NCI-H146 treated with DMSO at 0.1 percent for 48 hours (cell line): ENCODE data around the gene ENAH.
"Not testable (repeated sequence)": the region's sequence is repeated elsewhere in the genome, so short reads cannot be mapped to it uniquely, and the experiment has no call there.

ENCODE experiments used
- DNase-seq: peaks from one replicate; lab custom pipeline; 2025; ENCODE audit not compliant: unreplicated experiment; lab: John Stamatoyannopoulos, UW

The ENAH gene

DNA sequence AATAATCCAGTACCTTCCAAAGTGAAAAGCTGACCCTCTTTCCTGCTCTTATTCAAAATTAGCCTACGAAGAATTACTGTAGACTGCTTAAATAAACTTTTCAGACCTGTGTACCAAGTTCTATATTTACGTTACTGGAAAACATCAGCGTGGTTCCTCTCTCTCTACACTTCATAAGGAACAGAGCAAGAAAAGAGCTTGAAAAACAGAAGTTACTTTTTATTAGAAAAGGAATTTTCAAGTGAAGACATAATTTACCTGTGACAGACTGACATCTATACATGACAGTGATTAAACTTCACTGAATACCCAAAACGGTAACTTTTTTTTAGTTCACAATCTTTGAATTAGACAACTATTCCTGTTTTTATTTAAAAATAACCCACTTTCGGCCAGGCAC lies 2.7 kb downstream of the ENAH start:
- DNase-seq, result no peak

DNA sequence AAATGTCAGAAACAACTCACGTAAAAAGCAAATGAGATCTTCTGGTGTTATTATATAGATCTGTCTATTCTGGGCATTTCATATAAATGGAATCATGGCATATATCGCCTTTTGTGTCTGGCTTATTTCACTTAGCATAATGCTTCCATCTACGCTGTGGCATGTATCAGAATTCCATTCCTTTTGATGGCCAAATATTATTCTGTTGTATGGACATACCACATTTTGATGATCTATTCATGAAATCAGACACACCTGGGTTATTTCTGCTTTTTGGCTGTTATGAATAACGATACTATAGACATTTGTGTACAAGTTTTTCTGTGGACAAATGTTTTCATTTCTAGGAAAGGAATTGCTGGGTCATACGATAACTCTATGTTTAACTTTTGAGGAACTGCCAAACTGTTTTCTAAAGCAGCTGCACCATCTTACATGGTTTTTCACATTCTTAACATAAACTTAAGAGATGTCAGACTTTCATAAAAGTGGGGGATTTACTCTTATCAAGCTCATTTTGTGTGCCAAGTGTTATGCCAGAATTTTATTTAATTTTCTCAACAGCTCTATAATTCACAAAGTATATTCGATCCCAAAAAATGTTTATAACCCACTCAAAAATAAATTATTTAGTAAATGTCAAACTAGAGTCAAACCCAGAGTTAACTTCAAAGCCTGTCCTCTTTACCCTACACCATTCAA lies 7.6 kb downstream of the ENAH start:
- no peak for DNase-seq

- DNase-seq, result no peak
Observed at GRCh38 chr1:225644666-225645065, 8.3 kb downstream of the ENAH start.

DNA sequence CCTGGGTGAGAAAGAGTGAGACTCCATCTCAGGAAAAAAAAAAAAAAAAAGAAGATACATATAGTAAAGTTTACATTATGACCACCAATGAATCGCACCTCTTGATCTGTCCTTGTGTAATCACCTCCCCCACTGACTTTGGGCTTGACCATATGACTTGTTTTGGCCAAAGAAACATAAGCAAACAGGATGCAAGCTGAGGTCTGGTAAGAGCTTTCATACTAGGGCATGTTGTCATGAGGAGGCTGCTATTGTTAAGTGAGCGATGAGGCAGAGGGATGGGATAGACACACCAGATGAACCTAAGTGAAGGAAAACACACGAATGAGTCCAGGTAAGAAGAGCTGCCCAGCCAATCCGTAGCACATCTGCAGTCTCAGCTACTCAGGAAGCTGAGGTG lies 10.7 kb downstream of the ENAH start:
- no peak for DNase-seq

GRCh38 chr1:225638853-225639252 lies 14.1 kb downstream of the ENAH start:
- DNase-seq, result no peak

DNA sequence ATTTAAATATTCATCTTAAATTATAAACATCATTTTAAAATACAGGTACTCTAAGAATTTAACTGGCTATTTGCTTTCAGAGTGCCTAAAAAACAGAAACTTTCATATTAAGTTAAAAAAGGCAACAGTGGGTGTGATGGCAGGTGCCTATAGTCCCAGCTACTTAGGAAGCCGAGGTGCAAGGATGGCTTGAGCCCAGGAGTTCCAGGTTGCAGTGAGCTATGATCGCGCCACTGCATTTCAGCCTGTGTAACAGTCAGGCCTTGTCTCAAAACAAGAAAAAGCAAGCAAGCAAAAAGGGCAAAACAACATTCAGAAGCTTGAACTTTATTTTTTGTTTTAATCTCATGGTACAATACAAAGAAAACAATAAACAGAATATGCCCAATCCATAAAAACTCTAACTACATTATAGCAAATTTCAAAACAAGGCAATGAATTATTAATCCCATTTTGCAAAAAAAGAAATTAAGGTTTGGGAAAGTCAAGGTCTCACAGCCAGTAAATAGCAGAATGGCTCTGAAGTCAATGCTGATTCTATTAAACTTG lies 15.2 kb downstream of the ENAH start:
- DNase-seq, result no peak

GRCh38 chr1:225636992-225637391 lies 15.9 kb downstream of the ENAH start:
- not testable (repeated sequence) for DNase-seq

DNA sequence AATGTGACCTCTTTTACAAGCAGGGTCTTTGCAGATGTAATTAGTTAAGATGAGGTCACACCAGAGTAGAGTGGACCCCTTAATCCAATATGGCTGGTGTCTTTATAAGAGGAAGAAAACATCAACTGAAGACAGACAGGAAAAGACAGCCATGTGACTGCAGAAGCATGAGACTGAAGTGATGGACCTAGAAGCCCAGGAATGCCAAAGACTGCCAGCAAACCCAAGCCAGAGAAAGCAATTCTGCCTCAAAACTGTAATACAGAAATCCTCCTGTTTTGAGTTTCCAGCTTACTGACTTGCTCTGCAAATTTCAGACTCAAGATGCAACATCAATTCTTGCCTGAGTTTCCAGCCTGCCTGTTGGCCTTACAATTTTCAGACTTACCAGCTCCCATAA lies 17.3 kb downstream of the ENAH start:
- no peak for DNase-seq

GRCh38 chr1:225632836-225633235 lies 20.1 kb downstream of the ENAH start:
- not testable (repeated sequence) for DNase-seq

- DNase-seq, result no peak
Observed at GRCh38 chr1:225631021-225631663, 21.8 kb downstream of the ENAH start.

GRCh38 chr1:225629483-225629882 lies 23.4 kb downstream of the ENAH start:
- no peak for DNase-seq

DNA sequence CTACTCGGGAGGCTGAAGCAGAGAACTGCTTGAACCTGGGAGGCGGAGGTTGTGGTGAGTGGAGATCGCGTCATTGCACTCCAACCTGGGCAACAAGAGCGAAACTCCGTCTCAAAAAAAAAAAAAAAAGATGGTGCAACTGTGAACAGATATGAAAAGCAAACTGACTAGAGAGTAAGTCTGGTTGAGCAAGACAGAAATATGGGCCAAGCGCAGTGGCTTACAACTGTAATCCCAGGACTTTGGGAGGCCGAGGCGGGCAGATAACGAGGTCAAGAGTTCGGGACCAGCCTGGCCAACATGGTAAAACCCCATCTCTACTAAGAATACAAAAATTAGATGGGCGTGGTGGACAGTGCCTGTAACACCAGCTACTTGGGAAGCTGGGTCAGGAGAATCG lies 24.1 kb downstream of the ENAH start:
- DNase-seq, result not testable (repeated sequence)

DNA sequence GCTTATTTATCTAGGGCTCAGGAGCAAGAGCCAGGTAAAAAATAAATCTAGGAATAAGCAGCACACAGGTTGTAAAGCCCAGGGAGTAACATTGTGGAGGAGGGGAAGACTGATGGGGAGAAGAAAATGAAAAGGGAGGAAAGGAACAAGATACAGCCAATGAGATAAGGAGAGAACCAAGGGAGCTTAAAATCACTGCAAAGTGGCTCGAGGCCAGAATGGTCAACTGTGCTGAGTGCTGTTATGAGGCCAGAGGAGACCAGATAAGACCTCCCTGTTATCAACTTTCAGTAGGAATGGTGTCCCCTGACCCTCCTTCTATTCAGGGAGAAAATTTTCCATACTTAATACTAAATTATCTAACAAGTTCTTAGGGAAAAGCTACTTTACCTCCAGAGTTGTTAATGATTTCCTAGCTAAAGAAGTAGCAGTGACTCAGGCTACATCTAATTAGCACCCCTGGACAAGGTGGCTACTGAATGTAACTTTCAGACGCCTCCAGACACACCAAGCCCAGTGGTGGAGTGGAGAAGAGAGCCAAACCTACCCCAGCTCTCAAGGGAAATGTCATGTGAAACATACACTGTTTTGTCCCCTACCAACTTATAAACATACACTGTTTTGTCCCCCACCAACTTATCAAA lies 25.5 kb downstream of the ENAH start:
- DNase-seq, result no peak

DNA sequence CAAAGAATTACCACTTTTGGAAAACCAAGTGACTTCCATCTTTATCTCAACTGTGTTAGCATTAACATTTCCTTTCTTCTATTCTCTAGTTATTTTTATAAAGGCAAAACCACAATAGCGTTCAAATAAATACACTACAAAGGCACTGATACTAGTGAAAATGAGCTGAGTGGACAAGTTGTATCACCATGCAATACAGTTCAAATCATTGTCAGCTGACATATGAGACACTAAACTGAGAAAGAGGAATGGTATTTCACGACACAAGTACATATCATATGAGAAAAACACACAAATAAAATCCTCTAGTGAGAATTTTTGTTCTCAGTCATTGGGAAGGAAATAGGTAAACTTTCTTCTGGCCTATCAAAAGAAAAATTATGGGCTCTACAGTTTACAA lies 26.2 kb downstream of the ENAH start:
- no peak for DNase-seq

GRCh38 chr1:225617956-225618355 lies 35.0 kb downstream of the ENAH start:
- DNase-seq, result no peak

- no peak for DNase-seq
Observed at GRCh38 chr1:225617479-225617878, 35.4 kb downstream of the ENAH start.

DNA sequence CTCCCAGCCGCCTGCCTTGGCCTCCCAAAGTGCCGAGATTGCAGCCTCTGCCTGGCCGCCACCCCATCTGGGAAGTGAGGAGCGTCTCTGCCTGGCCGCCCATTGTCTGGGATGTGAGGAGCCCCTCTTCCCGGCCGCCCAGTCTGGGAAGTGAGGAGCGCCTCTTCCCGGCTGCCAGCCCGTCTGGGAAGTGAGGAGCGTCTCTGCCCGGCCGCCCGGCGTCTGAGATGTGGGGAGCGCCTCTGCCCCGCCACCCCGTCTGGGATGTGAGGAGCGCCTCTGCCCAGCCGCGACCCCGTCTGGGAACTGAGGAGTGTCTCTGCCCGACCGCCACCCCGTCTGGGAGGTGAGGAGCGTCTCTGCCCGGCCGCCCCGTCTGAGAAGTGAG lies 37.5 kb downstream of the ENAH start:
- not testable (repeated sequence) for DNase-seq

DNA sequence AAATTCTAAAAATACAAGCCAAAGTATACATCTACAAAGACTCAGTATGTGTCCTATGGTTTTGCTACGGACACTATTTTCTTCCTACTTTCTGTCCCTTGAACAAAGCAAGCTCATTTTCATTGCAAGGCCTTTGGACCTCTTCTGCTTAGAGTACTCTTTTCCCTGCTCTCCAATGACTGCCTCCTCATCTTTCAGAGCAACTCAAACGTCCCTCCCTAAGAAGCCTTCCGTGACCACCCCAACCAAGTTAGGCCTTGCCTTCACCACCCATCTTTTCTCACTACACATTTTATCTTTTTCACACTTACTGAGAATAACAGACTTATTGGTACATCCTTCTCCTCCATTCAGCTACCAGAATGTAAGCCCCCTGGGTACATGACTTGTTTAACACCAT lies 39.9 kb downstream of the ENAH start:
- no peak for DNase-seq

- DNase-seq, result no peak
Observed at GRCh38 chr1:225612287-225612686, 40.6 kb downstream of the ENAH start.

DNA sequence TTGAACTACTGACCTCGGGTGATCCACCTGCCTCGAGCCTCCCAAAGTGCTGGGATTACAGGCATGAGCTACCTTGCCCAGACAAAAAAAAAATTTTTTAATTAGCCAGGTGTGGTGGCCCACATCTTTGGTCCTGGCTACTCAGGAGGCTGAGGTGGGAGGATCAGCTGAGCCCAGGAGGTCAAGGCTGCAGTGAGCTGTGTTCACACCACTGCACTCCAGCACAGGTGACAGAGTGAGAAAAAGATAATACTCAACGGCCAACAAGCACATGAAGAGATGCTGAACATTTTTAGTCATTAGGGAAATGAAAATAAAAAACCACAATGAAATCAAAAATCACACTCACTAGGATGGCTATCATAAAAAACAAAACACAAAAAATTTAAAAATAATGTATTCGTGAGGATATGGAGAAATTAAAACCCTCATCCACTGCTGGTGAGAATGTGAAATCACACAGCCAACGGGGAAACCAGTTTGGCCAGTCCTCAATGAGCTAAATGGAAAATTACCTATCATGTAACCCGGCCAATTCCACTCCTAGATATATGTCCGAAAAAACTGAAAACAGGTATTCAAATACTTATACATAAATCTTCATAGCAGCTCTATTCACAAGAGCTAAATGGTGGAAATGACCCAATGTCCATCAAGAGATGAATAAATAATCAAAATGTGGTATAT lies 41.2 kb downstream of the ENAH start:
- no peak for DNase-seq

DNA sequence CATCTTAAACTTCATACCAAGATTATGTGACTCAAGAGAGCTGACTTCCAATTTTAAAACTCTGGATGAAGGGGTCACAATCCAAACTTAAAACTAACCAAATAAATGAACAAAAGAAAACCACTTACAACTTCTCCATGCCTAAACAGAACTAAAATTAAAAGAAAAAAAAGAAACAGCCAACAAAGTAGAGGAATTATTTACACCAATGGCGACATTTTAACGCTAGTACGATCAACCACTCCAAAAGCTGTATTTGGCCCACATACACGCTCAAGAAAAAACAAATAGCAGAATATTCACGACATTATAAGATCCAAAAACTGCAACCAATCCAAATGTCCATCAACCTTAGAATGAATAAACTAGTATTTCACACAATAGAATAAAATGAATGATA lies 42.4 kb downstream of the ENAH start:
- DNase-seq, result no peak
